ENCODE measurements around the gene KIF2C. TPM values are rescaled to one million over a fixed set of nuclear protein-coding genes. Genes with fewer than 3 reads are reported as not detected.

Gene KIF2C
- total and polyA plus RNA-seq, 9 of the 15 experiments (the other 6 are each of a cell fraction or from before 2014, with no cell fraction given), result 84.9 to 226 (median 169) TPM

- TF ChIP-seq CREB5 (CRISPR knock-in tag; IDR thresholded peaks at IDR 0.05) (no peak), THAP7 (CRISPR knock-in tag; IDR thresholded peaks at IDR 0.05) (no peak), SIN3A (IDR thresholded peaks at IDR 0.05; ENCODE audit: borderline replicate concordance in 2 of 2, control insufficient read depth in 1 of 2, low read depth in 2 of 2, low read length in 2 of 2) (peak; percentile 27 to 39; a peak in 2 of 4 replicates), LARP7 (IDR thresholded peaks at IDR 0.05) (no peak; the same call in 1 of the 2 replicates), ZBED1 (IDR thresholded peaks at IDR 0.05) (peak; percentile 86; the same call in 1 of the 2 replicates), POLR2G (IDR thresholded peaks at IDR 0.05; ENCODE audit: low read depth, low read length) (peak; percentile 68), CBX1 (IDR thresholded peaks at IDR 0.05; ENCODE audit: low read depth) (no peak), SRSF1 (IDR thresholded peaks at IDR 0.05; ENCODE audit: low read depth, low read length) (no peak), KAT2B (IDR thresholded peaks at IDR 0.05; ENCODE audit: low read depth, low read length) (no peak), ETS2 (tag; IDR thresholded peaks at IDR 0.05; ENCODE audit: borderline replicate concordance, poor library complexity, severe bottlenecking) (no peak), PRDM10 (IDR thresholded peaks at IDR 0.05; ENCODE audit: partially characterized antibody) (peak; percentile 8), CLOCK (CRISPR knock-in tag; IDR thresholded peaks at IDR 0.05; ENCODE audit: borderline replicate concordance) (no peak), ATF2 (CRISPR knock-in tag; IDR thresholded peaks at IDR 0.05) (no peak), ZNF512 (tag; IDR thresholded peaks at IDR 0.05) (no peak), NFXL1 (CRISPR knock-in tag; IDR thresholded peaks at IDR 0.05) (peak; percentile 73; the same call in 1 of the 2 replicates)
Measured at GRCh38 chr1:44807364-44808062, 67.9 kb downstream of the KIF2C start (continued).

Data from K562 (cell line).